ENCODE results near the gene EID1. TPM values are rescaled to one million over a fixed set of nuclear protein-coding genes. Genes with fewer than 3 reads are reported as not detected.

Gene EID1, protein sequence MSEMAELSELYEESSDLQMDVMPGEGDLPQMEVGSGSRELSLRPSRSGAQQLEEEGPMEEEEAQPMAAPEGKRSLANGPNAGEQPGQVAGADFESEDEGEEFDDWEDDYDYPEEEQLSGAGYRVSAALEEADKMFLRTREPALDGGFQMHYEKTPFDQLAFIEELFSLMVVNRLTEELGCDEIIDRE
- total RNA-seq: 105 and 134 TPM in 2 replicates

DNA sequence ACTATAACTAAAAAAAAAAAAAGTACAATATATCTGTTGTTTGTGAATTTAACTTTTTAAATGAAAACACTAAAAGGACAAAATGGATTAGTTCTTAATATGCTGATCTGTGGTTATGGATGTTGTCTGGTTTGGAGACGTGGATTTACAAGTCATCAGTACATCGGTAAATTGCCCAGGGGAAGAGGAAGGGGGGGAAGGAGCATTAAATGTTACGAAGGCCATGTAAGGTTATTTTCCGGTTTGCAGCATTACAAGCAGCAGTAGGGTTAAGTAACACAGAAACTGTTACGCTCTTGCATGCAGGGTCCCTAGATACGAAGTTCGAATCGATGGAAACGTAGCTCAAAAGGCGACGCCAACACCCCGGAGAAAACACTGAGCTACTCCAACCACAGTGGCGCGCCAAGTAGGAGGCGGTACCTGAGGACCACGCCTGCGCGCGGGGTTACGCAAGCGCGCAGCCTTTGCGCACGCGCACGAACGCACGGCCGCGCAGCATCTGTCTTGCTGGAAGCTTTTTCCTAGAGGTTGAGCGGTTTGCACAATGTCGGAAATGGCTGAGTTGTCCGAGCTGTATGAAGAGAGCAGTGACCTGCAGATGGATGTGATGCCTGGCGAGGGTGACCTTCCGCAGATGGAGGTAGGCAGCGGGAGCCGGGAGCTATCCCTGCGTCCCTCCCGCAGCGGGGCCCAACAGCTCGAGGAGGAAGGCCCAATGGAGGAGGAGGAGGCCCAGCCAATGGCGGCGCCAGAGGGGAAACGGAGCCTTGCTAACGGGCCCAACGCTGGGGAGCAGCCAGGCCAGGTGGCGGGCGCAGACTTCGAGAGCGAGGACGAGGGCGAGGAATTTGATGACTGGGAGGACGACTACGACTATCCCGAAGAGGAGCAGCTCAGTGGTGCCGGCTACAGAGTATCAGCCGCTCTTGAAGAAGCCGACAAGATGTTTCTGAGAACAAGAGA, at the start of gene EID1:
Gene EID1, plus strand, starts transcription at position 505 of the 966 bp plus-strand sequence. Its CDS starts 43 bp downstream, at position 548.
- TF ChIP-seq, protein P1, sequence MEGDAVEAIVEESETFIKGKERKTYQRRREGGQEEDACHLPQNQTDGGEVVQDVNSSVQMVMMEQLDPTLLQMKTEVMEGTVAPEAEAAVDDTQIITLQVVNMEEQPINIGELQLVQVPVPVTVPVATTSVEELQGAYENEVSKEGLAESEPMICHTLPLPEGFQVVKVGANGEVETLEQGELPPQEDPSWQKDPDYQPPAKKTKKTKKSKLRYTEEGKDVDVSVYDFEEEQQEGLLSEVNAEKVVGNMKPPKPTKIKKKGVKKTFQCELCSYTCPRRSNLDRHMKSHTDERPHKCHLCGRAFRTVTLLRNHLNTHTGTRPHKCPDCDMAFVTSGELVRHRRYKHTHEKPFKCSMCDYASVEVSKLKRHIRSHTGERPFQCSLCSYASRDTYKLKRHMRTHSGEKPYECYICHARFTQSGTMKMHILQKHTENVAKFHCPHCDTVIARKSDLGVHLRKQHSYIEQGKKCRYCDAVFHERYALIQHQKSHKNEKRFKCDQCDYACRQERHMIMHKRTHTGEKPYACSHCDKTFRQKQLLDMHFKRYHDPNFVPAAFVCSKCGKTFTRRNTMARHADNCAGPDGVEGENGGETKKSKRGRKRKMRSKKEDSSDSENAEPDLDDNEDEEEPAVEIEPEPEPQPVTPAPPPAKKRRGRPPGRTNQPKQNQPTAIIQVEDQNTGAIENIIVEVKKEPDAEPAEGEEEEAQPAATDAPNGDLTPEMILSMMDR (IDR thresholded peaks at IDR 0.05; ENCODE audit: insufficient read depth, low read length, poor library complexity, severe bottlenecking): no peak

DNA sequence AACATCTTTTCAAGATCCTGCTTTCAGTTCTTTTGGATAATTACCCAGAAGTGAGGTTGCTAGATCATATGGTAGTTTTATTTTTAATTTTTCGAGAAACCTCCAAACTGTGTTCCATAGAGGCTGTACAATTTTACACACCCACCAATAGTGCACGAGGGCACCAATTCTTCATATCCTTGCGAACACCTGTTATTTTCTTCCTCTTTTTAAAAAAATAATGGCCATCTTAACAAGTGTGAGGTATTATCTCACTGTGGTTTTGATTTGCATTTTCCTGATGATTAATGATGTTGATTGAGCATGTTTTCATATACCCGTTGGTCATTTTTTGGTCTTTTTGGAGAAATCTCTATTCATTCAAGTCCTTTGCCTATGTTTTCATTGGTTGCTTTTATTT, 49.5 kb upstream of the EID1 start:
- DNase-seq (ENCODE audit: low read depth): no peak
- Histone ChIP-seq H3K4me3 (ENCODE audit: low read depth, low read length) (no peak overlapping the region), H3K27me3 (ENCODE audit: control insufficient read depth, insufficient read depth, low read length) (no peaks in the 10 kb centered on the region), H3K36me3 (ENCODE audit: control insufficient read depth, insufficient read depth, low read length) (no peaks in the 10 kb centered on the region)
- TF ChIP-seq, protein P1 (IDR thresholded peaks at IDR 0.05; ENCODE audit: insufficient read depth, low read length, poor library complexity, severe bottlenecking): no peak

More for the DNA sequence above, at the start of gene EID1:
- Histone ChIP-seq H3K4me3 (ENCODE audit: low read depth, low read length) (peak within 1 kb of the TSS; percentile 69), H3K27me3 (ENCODE audit: control insufficient read depth, insufficient read depth, low read length) (no peaks in the 10 kb centered on the region), H3K36me3 (ENCODE audit: control insufficient read depth, insufficient read depth, low read length) (no peaks in the 10 kb centered on the region)
- peak; percentile 70 for DNase-seq (ENCODE audit: low read depth)

DNA sequence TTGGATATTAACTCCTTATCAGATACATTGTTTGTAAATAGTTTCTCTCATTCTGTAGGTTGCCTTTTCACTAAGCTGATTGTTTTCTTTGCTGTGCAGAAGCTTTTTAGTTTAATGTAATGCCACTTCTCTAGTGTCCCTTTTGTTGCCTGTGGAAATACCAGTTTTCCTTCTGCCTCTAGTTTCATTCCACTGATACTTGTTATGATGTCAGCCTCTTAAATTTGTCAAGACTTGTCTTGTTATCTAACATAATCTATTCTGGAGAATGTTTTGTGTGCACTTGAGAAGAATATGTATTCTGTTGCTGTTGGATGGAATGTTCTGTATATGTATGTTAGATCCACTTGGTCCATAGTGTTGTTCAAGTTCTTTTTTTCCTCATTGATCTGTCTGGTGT, 49.0 kb upstream of the EID1 start:
- H3K36me3 ChIP-seq (ENCODE audit: control insufficient read depth, insufficient read depth, low read length): no peaks in the 10 kb centered on the region
- DNase-seq (ENCODE audit: low read depth): no peak
- TF ChIP-seq, protein P1 (IDR thresholded peaks at IDR 0.05; ENCODE audit: insufficient read depth, low read length, poor library complexity, severe bottlenecking): no peak

DNA sequence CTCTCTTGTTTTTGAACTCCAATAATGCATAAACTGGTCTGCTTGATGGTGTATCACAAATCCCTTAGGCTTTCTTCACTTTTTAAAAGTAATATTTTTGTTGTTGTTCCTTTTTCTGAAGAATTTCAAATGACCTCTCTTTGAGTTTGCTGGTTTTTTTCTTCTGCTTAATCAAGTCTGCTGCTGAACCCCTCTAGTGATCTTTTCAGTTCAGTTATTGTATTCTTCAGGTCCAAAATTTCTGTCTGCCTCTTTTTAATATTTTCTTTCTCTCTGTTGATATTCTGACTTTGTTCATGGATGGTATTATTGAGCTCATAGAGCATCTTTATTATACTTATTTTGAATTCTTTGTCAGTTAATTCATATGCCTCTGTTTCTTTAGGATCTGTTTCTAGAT, 45.3 kb upstream of the EID1 start:
- H3K36me3 ChIP-seq (ENCODE audit: control insufficient read depth, insufficient read depth, low read length): no peaks in the 10 kb centered on the region
- DNase-seq (ENCODE audit: low read depth): no peak
- TF ChIP-seq, protein P1 (IDR thresholded peaks at IDR 0.05; ENCODE audit: insufficient read depth, low read length, poor library complexity, severe bottlenecking): no peak

More for the DNA sequence above, 49.0 kb upstream of the EID1 start:
- H3K4me3 ChIP-seq (ENCODE audit: low read depth, low read length): no peak overlapping the region
- H3K27me3 ChIP-seq (ENCODE audit: control insufficient read depth, insufficient read depth, low read length): no peaks in the 10 kb centered on the region

DNA sequence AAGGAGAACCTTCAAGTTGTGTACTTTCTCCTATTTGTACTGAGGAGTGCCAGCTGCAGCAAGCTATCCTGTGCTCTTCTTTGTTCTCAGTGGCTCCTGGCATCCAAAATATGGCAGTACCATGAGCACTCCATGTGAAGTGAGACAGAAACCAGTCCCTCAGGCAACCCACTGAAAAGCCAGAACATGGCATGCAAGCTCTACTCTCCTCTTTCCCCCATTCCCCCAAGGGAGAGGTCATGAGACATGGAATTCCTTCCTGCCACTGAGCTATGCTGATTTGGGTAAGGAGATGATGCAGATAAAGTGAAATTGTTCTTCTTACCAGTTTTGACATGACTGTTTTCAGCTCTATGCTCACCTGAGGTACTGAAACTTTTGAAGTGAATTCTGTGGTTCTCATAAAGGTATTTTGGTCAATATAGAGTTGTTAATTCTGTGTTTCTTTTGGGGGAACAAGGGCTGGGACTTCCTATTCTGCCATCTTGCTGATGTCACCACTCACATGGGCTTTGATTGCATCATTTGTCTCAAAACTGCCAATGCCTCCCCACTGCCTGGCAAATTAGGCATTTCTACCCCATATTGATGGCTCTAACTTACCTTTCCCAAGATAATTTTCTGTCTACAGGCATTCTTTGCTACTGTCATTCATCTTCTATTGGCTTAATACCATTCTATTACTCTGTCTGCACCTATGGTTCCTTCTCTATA, 44.3 kb upstream of the EID1 start:
- no peak for DNase-seq (ENCODE audit: low read depth)
- H3K4me3 ChIP-seq (ENCODE audit: low read depth, low read length): no peak overlapping the region
- TF ChIP-seq, protein P1 (IDR thresholded peaks at IDR 0.05; ENCODE audit: insufficient read depth, low read length, poor library complexity, severe bottlenecking): no peak
- no peaks in the 10 kb centered on the region for H3K36me3 ChIP-seq (ENCODE audit: control insufficient read depth, insufficient read depth, low read length)
- no peaks in the 10 kb centered on the region for H3K27me3 ChIP-seq (ENCODE audit: control insufficient read depth, insufficient read depth, low read length)

More for the DNA sequence above, 45.3 kb upstream of the EID1 start:
- Histone ChIP-seq H3K4me3 (ENCODE audit: low read depth, low read length) (no peak overlapping the region), H3K27me3 (ENCODE audit: control insufficient read depth, insufficient read depth, low read length) (no peaks in the 10 kb centered on the region)

All from kidney epithelial cell (primary cell).